ENCODE measurements around the gene PNISR. TPM values are rescaled to one million over a fixed set of nuclear protein-coding genes. Genes with fewer than 3 reads are reported as not detected.

The PNISR gene
- total RNA-seq, 2 experiments from 2014 or later = 163 to 176 TPM

DNA sequence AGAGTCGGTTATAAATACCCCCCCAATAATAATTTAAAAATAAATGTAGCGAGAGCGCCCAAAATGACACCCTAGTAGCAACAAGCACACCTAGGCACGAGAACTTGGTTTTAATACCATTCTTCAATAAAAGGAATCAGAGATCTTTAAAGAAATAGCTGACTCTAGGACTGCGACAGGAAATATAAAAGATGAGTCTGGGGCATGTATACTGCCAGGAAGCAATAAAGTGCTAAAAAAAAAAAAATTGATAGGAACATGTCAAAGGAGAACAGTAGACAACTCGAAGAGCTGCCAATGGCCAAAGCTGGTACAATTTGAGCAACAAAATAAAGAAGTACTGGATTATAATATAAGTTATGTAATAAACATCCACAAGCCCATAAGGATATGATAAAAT, 2.2 kb downstream of the PNISR start:
- no TSS peak for BruUV-seq (replicated peaks)
- DNase-seq (ENCODE audit: low spot score) = no peak
- Histone ChIP-seq H4K20me1 (ENCODE audit: insufficient read depth, low read length) (peaks cover 45% of the 10 kb centered on the region), H3K4me2 (ENCODE audit: low read length) (peak overlapping the region; percentile 75), H3K27ac (ENCODE audit: low read depth, low read length, poor library complexity, severe bottlenecking) (no peak overlapping the region), H3K79me2 (ENCODE audit: insufficient read depth, low read depth, low read length) (peaks cover 91% of the 10 kb centered on the region), H3K9me3 (ENCODE audit: low read length) (no peaks in the 10 kb centered on the region), H3K36me3 (ENCODE audit: insufficient read depth, low read length) (peaks cover 43% of the 10 kb centered on the region), H3K4me3 (ENCODE audit: low read depth, low read length, poor library complexity, severe bottlenecking) (peak overlapping the region; percentile 80), H3K9me2 (ENCODE audit: insufficient read depth, low read length) (no peaks in the 10 kb centered on the region), H2AFZ (ENCODE audit: low read length) (no peak overlapping the region), H3K4me1 (ENCODE audit: insufficient read depth, low read length, poor library complexity, severe bottlenecking) (peaks cover 52% of the 10 kb centered on the region)
- POLR2A ChIA-PET = interaction anchor here (0.7 kb wide), 1 partner anchor 59 kb away, joined by 5 read pairs; no protein-coding TSS in a partner anchor
- intact Hi-C loops (cut with micrococcal nuclease; ENCODE audit: unreplicated experiment) = no loop called here
- CTCF ChIA-PET (ENCODE audit: unreplicated experiment) = no interaction called here
- no peak for TF ChIP-seq EZH2phosphoT487 (IDR thresholded peaks at IDR 0.05; ENCODE audit: borderline replicate concordance, low read depth, low read length)
- TF ChIP-seq, protein P1, sequence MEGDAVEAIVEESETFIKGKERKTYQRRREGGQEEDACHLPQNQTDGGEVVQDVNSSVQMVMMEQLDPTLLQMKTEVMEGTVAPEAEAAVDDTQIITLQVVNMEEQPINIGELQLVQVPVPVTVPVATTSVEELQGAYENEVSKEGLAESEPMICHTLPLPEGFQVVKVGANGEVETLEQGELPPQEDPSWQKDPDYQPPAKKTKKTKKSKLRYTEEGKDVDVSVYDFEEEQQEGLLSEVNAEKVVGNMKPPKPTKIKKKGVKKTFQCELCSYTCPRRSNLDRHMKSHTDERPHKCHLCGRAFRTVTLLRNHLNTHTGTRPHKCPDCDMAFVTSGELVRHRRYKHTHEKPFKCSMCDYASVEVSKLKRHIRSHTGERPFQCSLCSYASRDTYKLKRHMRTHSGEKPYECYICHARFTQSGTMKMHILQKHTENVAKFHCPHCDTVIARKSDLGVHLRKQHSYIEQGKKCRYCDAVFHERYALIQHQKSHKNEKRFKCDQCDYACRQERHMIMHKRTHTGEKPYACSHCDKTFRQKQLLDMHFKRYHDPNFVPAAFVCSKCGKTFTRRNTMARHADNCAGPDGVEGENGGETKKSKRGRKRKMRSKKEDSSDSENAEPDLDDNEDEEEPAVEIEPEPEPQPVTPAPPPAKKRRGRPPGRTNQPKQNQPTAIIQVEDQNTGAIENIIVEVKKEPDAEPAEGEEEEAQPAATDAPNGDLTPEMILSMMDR (conservative IDR thresholded peaks at IDR 0.05; ENCODE audit: low read length) = no peak

DNA sequence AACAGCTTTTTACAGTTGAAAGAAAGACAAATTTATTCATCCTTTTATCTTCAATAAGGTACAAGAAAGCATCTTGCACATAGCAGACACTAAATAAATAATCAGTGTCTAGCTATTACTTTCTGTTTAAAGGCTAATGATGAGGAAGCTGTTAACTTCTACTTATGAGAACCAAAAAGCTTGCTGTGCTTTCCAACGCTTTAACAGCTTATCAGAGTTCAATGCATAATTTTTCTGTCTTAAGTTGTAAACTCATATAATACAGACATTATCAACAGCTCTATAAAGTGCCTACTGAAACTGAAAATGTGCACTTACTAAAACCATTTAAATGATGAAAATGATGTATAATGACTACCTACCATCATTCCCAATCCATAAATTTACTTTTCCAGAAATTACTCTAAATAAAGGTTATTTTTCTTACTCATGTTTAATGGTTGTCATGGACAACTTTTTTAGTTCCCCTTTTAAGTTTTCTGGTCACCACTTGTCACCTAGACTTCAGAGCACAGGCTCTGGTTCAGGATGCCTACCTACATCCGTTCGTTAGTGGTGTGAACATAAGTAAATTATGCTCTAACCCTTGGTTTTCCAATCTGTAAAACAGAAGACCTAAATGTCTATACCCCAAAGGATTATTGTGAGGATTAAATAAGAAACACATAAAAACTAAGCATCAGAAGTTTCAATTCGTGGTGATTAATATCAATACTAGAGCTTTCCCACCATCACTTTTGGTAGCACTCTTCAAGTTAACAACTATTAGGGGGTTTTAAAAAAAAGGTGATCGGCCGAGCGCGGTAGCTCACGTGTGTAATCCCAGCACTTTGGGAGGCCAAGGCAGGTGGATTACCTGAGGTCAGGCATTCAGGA, 8.0 kb downstream of the PNISR start:
- BruUV-seq (replicated peaks) = no TSS peak
- ChIA-PET CTCF (ENCODE audit: unreplicated experiment) (no interaction called here), POLR2A (interaction anchor here (0.7 to 1.5 kb wide), 3 partner anchors 9 to 23 kb away, joined by 3 to 9 read pairs (median 5); no protein-coding TSS in a partner anchor)
- Histone ChIP-seq H3K4me3 (ENCODE audit: low read depth, low read length, poor library complexity, severe bottlenecking) (no peak overlapping the region), H4K20me1 (ENCODE audit: insufficient read depth, low read length) (peaks cover 54% of the 10 kb centered on the region), H3K27ac (ENCODE audit: low read depth, low read length, poor library complexity, severe bottlenecking) (no peak overlapping the region), H3K4me2 (ENCODE audit: low read length) (0 out of 2 replicates have a peak overlapping the region, but pooled peaks have one; percentile 2), H3K4me1 (ENCODE audit: insufficient read depth, low read length, poor library complexity, severe bottlenecking) (peaks cover 28% of the 10 kb centered on the region), H3K79me2 (ENCODE audit: insufficient read depth, low read depth, low read length) (peaks cover 100% of the 10 kb centered on the region), H3K9me2 (ENCODE audit: insufficient read depth, low read length) (no peaks in the 10 kb centered on the region), H2AFZ (ENCODE audit: low read length) (no peak overlapping the region), H3K9me3 (ENCODE audit: low read length) (no peaks in the 10 kb centered on the region), H3K36me3 (ENCODE audit: insufficient read depth, low read length) (peaks cover 62% of the 10 kb centered on the region)
- TF ChIP-seq EZH2phosphoT487 (IDR thresholded peaks at IDR 0.05; ENCODE audit: borderline replicate concordance, low read depth, low read length) = no peak
- TF ChIP-seq, protein P1 (conservative IDR thresholded peaks at IDR 0.05; ENCODE audit: low read length) = no peak
- peak; percentile 22 for DNase-seq (ENCODE audit: low spot score)
- intact Hi-C loops (cut with micrococcal nuclease; ENCODE audit: unreplicated experiment) = no loop called here

DNA sequence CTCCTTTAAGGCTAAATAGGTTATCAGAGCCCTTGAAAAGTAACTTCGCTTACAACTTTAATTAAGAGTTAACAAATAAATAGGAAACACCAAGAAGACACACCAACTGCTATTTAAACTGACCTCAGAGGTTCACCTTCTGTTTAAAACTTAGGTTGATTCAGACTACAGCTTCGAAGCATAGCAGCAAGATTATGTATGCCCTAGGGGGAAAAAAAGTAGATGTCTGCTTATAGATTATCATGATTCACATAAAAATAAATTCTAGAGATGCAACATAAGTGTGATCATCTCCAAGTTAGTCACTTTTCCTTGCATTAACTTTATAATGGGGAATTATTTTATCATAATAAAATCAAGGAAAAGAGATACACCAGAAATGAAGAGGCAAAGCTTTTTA, 8.9 kb downstream of the PNISR start:
- peaks cover 62% of the 10 kb centered on the region for H3K36me3 ChIP-seq (ENCODE audit: insufficient read depth, low read length)
- H3K4me1 ChIP-seq (ENCODE audit: insufficient read depth, low read length, poor library complexity, severe bottlenecking) = peaks cover 24% of the 10 kb centered on the region
- BruUV-seq (replicated peaks) = no TSS peak
- no peak overlapping the region for H3K4me2 ChIP-seq (ENCODE audit: low read length)
- no peak overlapping the region for H3K4me3 ChIP-seq (ENCODE audit: low read depth, low read length, poor library complexity, severe bottlenecking)
- peaks cover 100% of the 10 kb centered on the region for H3K79me2 ChIP-seq (ENCODE audit: insufficient read depth, low read depth, low read length)
- no peaks in the 10 kb centered on the region for H3K9me2 ChIP-seq (ENCODE audit: insufficient read depth, low read length)
- H4K20me1 ChIP-seq (ENCODE audit: insufficient read depth, low read length) = peaks cover 45% of the 10 kb centered on the region
- H2AFZ ChIP-seq (ENCODE audit: low read length) = no peak overlapping the region
- H3K27ac ChIP-seq (ENCODE audit: low read depth, low read length, poor library complexity, severe bottlenecking) = no peak overlapping the region
- no peaks in the 10 kb centered on the region for H3K9me3 ChIP-seq (ENCODE audit: low read length)
- ChIA-PET POLR2A (interaction anchor here (0.7 to 1.5 kb wide), 3 partner anchors 10 to 24 kb away, joined by 3 to 9 read pairs (median 5); no protein-coding TSS in a partner anchor), CTCF (ENCODE audit: unreplicated experiment) (no interaction called here)
- intact Hi-C loops (cut with micrococcal nuclease; ENCODE audit: unreplicated experiment) = no loop called here
- TF ChIP-seq EZH2phosphoT487 (IDR thresholded peaks at IDR 0.05; ENCODE audit: borderline replicate concordance, low read depth, low read length) = no peak
- TF ChIP-seq, protein P1 (conservative IDR thresholded peaks at IDR 0.05; ENCODE audit: low read length) = no peak
- no peak for DNase-seq (ENCODE audit: low spot score)

Measured in OCI-LY7 (cell line).